Measurements from ENCODE around the gene KHDRBS1.

GRCh38 chr1:31981456-31981839 lies 32.2 kb upstream of the KHDRBS1 start:
- no peak for TF ChIP-seq CTCF (IDR thresholded peaks at IDR 0.05)
- no peak for TF ChIP-seq EZH2 (IDR thresholded peaks at IDR 0.05; ENCODE audit: borderline replicate concordance, insufficient read depth, low read depth, low read length, poor library complexity, severe bottlenecking)

Measured in B cell (primary cell).